HG03045 (cell line): ENCODE measurements around the gene SETDB2.

Source experiments
- ATAC-seq: cut with Tn5 transposase; IDR thresholded peaks from one replicate; pipeline ENCODE4 v1.9.1; 2021; ENCODE audit warnings: mild to moderate bottlenecking, moderate library complexity; ENCODE audit not compliant: unreplicated experiment

SETDB2 gene

GRCh38 chr13:49528161-49528560 is 84.1 kb downstream of the SETDB2 start:
- ATAC-seq: no peak

- no peak for ATAC-seq
These were observed 86.4 kb downstream of the SETDB2 start for GRCh38 chr13:49530457-49530856.

GRCh38 chr13:49532593-49532992 is 88.5 kb downstream of the SETDB2 start:
- no peak for ATAC-seq

GRCh38 chr13:49533011-49533410 is 88.9 kb downstream of the SETDB2 start:
- ATAC-seq: no peak

- ATAC-seq: no peak
These were observed 89.7 kb downstream of the SETDB2 start for GRCh38 chr13:49533591-49534269.

GRCh38 chr13:49536144-49536873 is 92.2 kb downstream of the SETDB2 start:
- no peak for ATAC-seq

- ATAC-seq: no peak
These were observed 94.3 kb downstream of the SETDB2 start for GRCh38 chr13:49538404-49538803.

GRCh38 chr13:49539313-49539712 is 95.2 kb downstream of the SETDB2 start:
- no peak for ATAC-seq

GRCh38 chr13:49539746-49540145 is 95.7 kb downstream of the SETDB2 start:
- ATAC-seq: no peak

- ATAC-seq: no peak
These were observed 96.5 kb downstream of the SETDB2 start for GRCh38 chr13:49540552-49540951.

- ATAC-seq: no peak
These were observed 99.6 kb downstream of the SETDB2 start for GRCh38 chr13:49543656-49544055.
